GM12878 (cell line): ENCODE data around the gene TMEM135. TPM values are rescaled to one million over a fixed set of nuclear protein-coding genes. Genes with fewer than 3 reads are reported as not detected.
A peak's percentile ranks its signal among the peaks of the same experiment; 100 is the strongest.

Experiments used
- ATAC-seq: fragments of 200-7000 bp; cut with Tn5 transposase; 3 replicates; pipeline ENCODE4 v1.9.1; 2020; ENCODE audit warnings: mild to moderate bottlenecking, moderate library complexity
- BruUV-seq: library from RNA; stranded (reverse); fragments of 400-500 nt; replicated peaks from 2 replicates; lab custom pipeline; 2021; lab: Mats Ljungman, UMichigan
- CTCF ChIA-PET: fragments of 300-600 bp; sonication (Branson Sonifier 250); formaldehyde crosslinking; extraction: SDS; loops from one replicate; lab custom pipeline; 2021; ENCODE audit warnings: inconsistent platforms; lab: Yijun Ruan, JAX
- POLR2A ChIA-PET: fragments of 350-600 bp; formaldehyde crosslinking; extraction: SDS; loops from one replicate; lab custom pipeline; 2021; ENCODE audit warnings: inconsistent platforms; lab: Charles Lee
- RAD21 ChIA-PET: fragments of 300-600 bp; sonication (Branson Sonifier 250); formaldehyde crosslinking; loops from one replicate; lab custom pipeline; 2023; ENCODE audit warnings: antibody characterized with exemption; ENCODE audit not compliant: unreplicated experiment; lab: Charles Lee
- SMC1A ChIA-PET: fragments of 300-600 bp; sonication (Branson Sonifier 250); formaldehyde crosslinking; loops from one replicate; lab custom pipeline; 2023; ENCODE audit not compliant: unreplicated experiment, uncharacterized antibody; lab: Charles Lee
- DNase-seq: peaks from one replicate; pipeline ENCODE4 v3.0.0-alpha.2; 2011; ENCODE audit warnings: low read depth, low spot score
- FAIRE-seq: peaks from 3 replicates; lab custom pipeline; 2011; peaks lifted over from hg19 to GRCh38; lab: Jason Lieb, UNC
- H2AFZ ChIP-seq: 2 replicates; pipeline ENCODE4 v1.6.0; 2011; ENCODE audit warnings: low read depth, low read length, control low read depth; ENCODE audit not compliant: control insufficient read depth
- H3K27ac ChIP-seq: 2 replicates; pipeline ENCODE4 v1.5.1; 2011; ENCODE audit warnings: control low read depth; ENCODE audit not compliant: control insufficient read depth, insufficient read depth
- H3K27me3 ChIP-seq, 2 experiments: replicated peaks in 1 of 2; 2 replicates each; pipeline versions ENCODE4 v1.6.0 to v1.6.1; 2011; ENCODE audit warnings: low read length in 1 of 2; ENCODE audit not compliant: control insufficient read depth in 2 of 2, insufficient read depth in 2 of 2
- H3K36me3 ChIP-seq, 2 experiments: 2 replicates each; pipeline ENCODE4 v1.5.1; 2011; ENCODE audit warnings: low read length in 1 of 2; ENCODE audit not compliant: control insufficient read depth in 2 of 2, insufficient read depth in 2 of 2
- H3K4me1 ChIP-seq: 2 replicates; pipeline ENCODE4 v1.6.1; 2011; ENCODE audit warnings: mild to moderate bottlenecking, low read length, moderate library complexity, mixed read lengths; ENCODE audit not compliant: control insufficient read depth, insufficient read depth
- H3K4me2 ChIP-seq: 2 replicates; pipeline ENCODE4 v1.6.0; 2011; ENCODE audit warnings: control low read depth; ENCODE audit not compliant: control insufficient read depth, insufficient read depth
- H3K4me3 ChIP-seq: fragments of 200-600 bp; sonication (generic); 2 replicates; pipeline ENCODE4 v1.5.1; 2016
- H3K79me2 ChIP-seq: 2 replicates; pipeline ENCODE4 v1.6.0; 2011; ENCODE audit warnings: low read length; ENCODE audit not compliant: control insufficient read depth, insufficient read depth
- H3K9ac ChIP-seq: 2 replicates; pipeline ENCODE4 v1.8.0; 2011; ENCODE audit warnings: low read length, control low read depth, mixed read lengths; ENCODE audit not compliant: control insufficient read depth, insufficient read depth
- H3K9me3 ChIP-seq: replicated peaks from 3 replicates; pipeline ENCODE4 v1.5.1; 2011; ENCODE audit warnings: mild to moderate bottlenecking, low read length; ENCODE audit not compliant: control insufficient read depth, insufficient read depth
- H4K20me1 ChIP-seq: 2 replicates; pipeline ENCODE4 v1.6.0; 2011; ENCODE audit not compliant: control insufficient read depth, insufficient read depth
- BACH1 ChIP-seq: fragments of 450-650 bp; IDR thresholded peaks from 2 replicates; pipeline ENCODE4 v1.6.1; 2017; ENCODE audit warnings: mild to moderate bottlenecking, borderline replicate concordance
- CBX5 ChIP-seq: sonication (generic); IDR thresholded peaks from 2 replicates; pipeline ENCODE4 v1.6.1; 2016; ENCODE audit warnings: low read depth, moderate library complexity, mild to moderate bottlenecking, inconsistent platforms
- MLLT1 ChIP-seq: fragments of 450-650 bp; IDR thresholded peaks from 2 replicates; pipeline ENCODE4 v1.6.1; 2016; ENCODE audit warnings: mild to moderate bottlenecking
- NR2C2 ChIP-seq: IDR thresholded peaks from 2 replicates; pipeline ENCODE4 v1.6.1; 2011; ENCODE audit warnings: borderline replicate concordance, low read depth; ENCODE audit not compliant: control insufficient read depth, insufficient read length
- RFX5 ChIP-seq: IDR thresholded peaks from 2 replicates; pipeline ENCODE4 v1.6.1; 2011; ENCODE audit warnings: low read depth, low read length, improper control_type of control experiment
- RUNX3 ChIP-seq: IDR thresholded peaks from 2 replicates; pipeline ENCODE4 v1.6.1; 2012; ENCODE audit warnings: low read length, inconsistent platforms
- SPI1 ChIP-seq: IDR thresholded peaks from 2 replicates; pipeline ENCODE4 v1.6.1; 2011; ENCODE audit warnings: low read depth, mild to moderate bottlenecking, low read length, moderate library complexity, borderline replicate concordance; ENCODE audit not compliant: insufficient read depth
- USF2 ChIP-seq: IDR thresholded peaks from 2 replicates; pipeline ENCODE4 v1.6.1; 2011; ENCODE audit warnings: low read depth, low read length, improper control_type of control experiment, borderline replicate concordance
- WGBS: methylation state at CpG from one replicate; pipeline ENCODE4 v1.1.6; 2016; ENCODE audit warnings: low lambda C conversion rate; ENCODE audit not compliant: insufficient replicate concordance, insufficient coverage; ENCODE audit errors: missing lambda C conversion rate; 5-methylcytosine and 5-hydroxymethylcytosine counted together
- in situ Hi-C: fragments of 300-500 bp; cut with MboI; formaldehyde crosslinking; loops from 9 replicates; pipeline ENCODE4 v1.14.3; 2018; ENCODE audit warnings: mixed read lengths
- intact Hi-C: fragments of 100-400 bp; cut with micrococcal nuclease; formaldehyde crosslinking; loops from one replicate; pipeline ENCODE4 v1.14.2; 2022; ENCODE audit not compliant: unreplicated experiment
- polyA plus RNA-seq, 11 experiments: library from polyadenylated mRNA; depleted of rRNA in 4 of 11; unstranded in 6 of 11; stranded (reverse) in 5 of 11; fragments of >200 nt; fragmentation: Nextera tagmentation in 4 of 11; fragmentation: Illumina TruSeq in 1 of 11; extraction: Ambion mirVana in 4 of 11; extraction: Trizol in 1 of 11; gene quantifications; 1 replicate in 1 of 11; 2 replicates in 10 of 11; pipeline versions ENCODE4 v1.2.1 to v1.2.3, GENCODE V29; 2011 to 2016; ENCODE audit warnings: inconsistent platforms in 2 of 11, missing spikeins in 2 of 11, low read depth in 1 of 11
- total RNA-seq, 4 experiments: library from RNA; depleted of rRNA in 3 of 4; stranded (reverse); fragments of >200 nt in 3 of 4; fragmentation: Illumina TruSeq in 1 of 4; extraction: Trizol in 1 of 4; gene quantifications; 2 replicates each; pipeline versions ENCODE4 v1.2.1 to v1.2.3, GENCODE V29; 2013 to 2021
- TF ChIP-seq, protein P1 (sequence below), 3 experiments: IDR thresholded peaks in 2 of 3; conservative IDR thresholded peaks in 1 of 3; 2 replicates each; pipeline ENCODE4 v1.5.1; 2011; ENCODE audit warnings: low read depth in 3 of 3, low read length in 3 of 3, mild to moderate bottlenecking in 3 of 3, control low read depth in 2 of 3, moderate library complexity in 2 of 3, inconsistent platforms in 1 of 3, mixed read lengths in 1 of 3; ENCODE audit not compliant: control insufficient read depth in 2 of 3, insufficient read depth in 1 of 3; ENCODE audit errors: extremely low read depth in 1 of 3

The TMEM135 gene
- total and polyA plus RNA-seq, 10 of the 15 experiments (the other 5 are each of a cell fraction or from before 2014, with no cell fraction given), result 7.2 to 117 (median 12.9) TPM

GRCh38 chr11:87092567-87092966 is 54.8 kb downstream of the TMEM135 start:
- RAD21 ChIA-PET, result no interaction called here
- no peak for FAIRE-seq
- H3K36me3 ChIP-seq, result no peaks in the 10 kb centered on the region

DNA sequence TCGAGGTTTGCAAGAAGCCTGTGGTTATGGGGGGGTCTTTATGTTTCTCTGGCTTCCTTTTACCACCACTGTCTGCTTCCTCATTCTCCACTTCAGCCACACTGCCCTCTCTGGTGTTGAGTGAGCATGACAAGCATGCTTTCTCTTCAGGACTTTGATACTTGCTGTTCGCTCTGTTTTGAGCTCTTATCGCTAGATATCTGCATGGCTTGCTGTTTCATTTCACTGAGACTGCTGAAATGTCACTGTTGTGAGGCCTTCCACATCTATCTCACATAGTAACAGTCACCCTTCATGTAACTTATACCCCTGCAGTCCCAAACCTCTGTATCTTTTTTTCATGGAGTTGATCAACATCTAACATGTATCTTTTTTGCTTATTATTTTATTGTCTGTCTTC is 59.8 kb downstream of the TMEM135 start:
- H2AFZ ChIP-seq, result peak overlapping the region; percentile 24; the same call in 1 of the 2 replicates
- H4K20me1 ChIP-seq, result no peaks in the 10 kb centered on the region
- BruUV-seq, result no TSS peak
- ChIA-PET RAD21 (interaction anchor here (1.1 to 1.2 kb wide), 2 partner anchors 102 to 192 kb away, joined by 3 read pairs; no protein-coding TSS in a partner anchor), CTCF (interaction anchor here (0.7 to 2.0 kb wide), 25 partner anchors 9 to 203 kb away, joined by 3 to 18 read pairs (median 4); partner anchors contain the start of gene TMEM135), POLR2A (no interaction called here), SMC1A (interaction anchor here (1.0 to 2.0 kb wide), 4 partner anchors 21 to 158 kb away, joined by 3 to 6 read pairs (median 4); no protein-coding TSS in a partner anchor)
- no peaks in the 10 kb centered on the region for H3K36me3 ChIP-seq
- 0 out of 3 replicates have a peak, but pooled peaks cover 1% of the 10 kb centered on the region for H3K9me3 ChIP-seq
- H3K4me1 ChIP-seq, result no peaks in the 10 kb centered on the region
- FAIRE-seq (peak; percentile 7), ATAC-seq (peak; percentile 93), DNase-seq (no peak)
- intact Hi-C loops, result loop anchor here (5.0 kb wide), 1 partner anchor 195 kb away; no protein-coding TSS in a partner anchor
- no peak overlapping the region for H3K4me2 ChIP-seq
- in situ Hi-C loops, result no loop called here
- no peak overlapping the region for H3K9ac ChIP-seq
- no peak overlapping the region for H3K4me3 ChIP-seq
- no peaks in the 10 kb centered on the region for H3K27me3 ChIP-seq
- no peak overlapping the region for H3K27ac ChIP-seq
- H3K79me2 ChIP-seq, result no peaks in the 10 kb centered on the region
- 48% methylated on average over 3 of the region's 3 CpGs for WGBS
- no peak for TF ChIP-seq USF2
- TF ChIP-seq RFX5, result no peak
- TF ChIP-seq SPI1, result peak; percentile 38; the same call in 1 of the 2 replicates
- peak; percentile 26; the same call in 1 of the 2 replicates for TF ChIP-seq RUNX3
- TF ChIP-seq NR2C2, result no peak
- TF ChIP-seq MLLT1, result peak; percentile 78
- TF ChIP-seq, protein P1, sequence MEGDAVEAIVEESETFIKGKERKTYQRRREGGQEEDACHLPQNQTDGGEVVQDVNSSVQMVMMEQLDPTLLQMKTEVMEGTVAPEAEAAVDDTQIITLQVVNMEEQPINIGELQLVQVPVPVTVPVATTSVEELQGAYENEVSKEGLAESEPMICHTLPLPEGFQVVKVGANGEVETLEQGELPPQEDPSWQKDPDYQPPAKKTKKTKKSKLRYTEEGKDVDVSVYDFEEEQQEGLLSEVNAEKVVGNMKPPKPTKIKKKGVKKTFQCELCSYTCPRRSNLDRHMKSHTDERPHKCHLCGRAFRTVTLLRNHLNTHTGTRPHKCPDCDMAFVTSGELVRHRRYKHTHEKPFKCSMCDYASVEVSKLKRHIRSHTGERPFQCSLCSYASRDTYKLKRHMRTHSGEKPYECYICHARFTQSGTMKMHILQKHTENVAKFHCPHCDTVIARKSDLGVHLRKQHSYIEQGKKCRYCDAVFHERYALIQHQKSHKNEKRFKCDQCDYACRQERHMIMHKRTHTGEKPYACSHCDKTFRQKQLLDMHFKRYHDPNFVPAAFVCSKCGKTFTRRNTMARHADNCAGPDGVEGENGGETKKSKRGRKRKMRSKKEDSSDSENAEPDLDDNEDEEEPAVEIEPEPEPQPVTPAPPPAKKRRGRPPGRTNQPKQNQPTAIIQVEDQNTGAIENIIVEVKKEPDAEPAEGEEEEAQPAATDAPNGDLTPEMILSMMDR (IDR thresholded peaks at IDR 0.05 in 2 of 3, conservative IDR thresholded peaks at IDR 0.05 in 1 of 3; ENCODE audit: control insufficient read depth in 2 of 3, extremely low read depth in 1 of 3, insufficient read depth in 1 of 3, low read depth in 3 of 3, low read length in 3 of 3), result peak; percentile 64 to 78 (median 68)

More at GRCh38 chr11:87092567-87092966, 54.8 kb downstream of the TMEM135 start:
- SMC1A ChIA-PET, result interaction anchor here (1.0 kb wide), 2 partner anchors 11 to 17 kb away, joined by 3 read pairs; no protein-coding TSS in a partner anchor
- CTCF ChIA-PET, result no interaction called here
- intact Hi-C loops, result no loop called here
- Histone ChIP-seq H3K4me3 (no peak overlapping the region), H3K27ac (no peak overlapping the region), H3K79me2 (no peaks in the 10 kb centered on the region)
- no peak for DNase-seq
- TF ChIP-seq CBX5 (0 out of 2 replicates have a peak, but pooled peaks have one; percentile 30), BACH1 (no peak)
- TF ChIP-seq, all 136 proteins: peak for 1
- POLR2A ChIA-PET, result interaction anchor here (1.1 kb wide), 1 partner anchor 11 kb away, joined by 3 read pairs; no protein-coding TSS in a partner anchor
- Histone ChIP-seq H3K27me3 (no peaks in the 10 kb centered on the region), H3K9ac (no peak overlapping the region), H2AFZ (no peak overlapping the region), H3K9me3 (peaks cover 3% of the 10 kb centered on the region; the same call in 1 of the 3 replicates), H3K4me1 (no peaks in the 10 kb centered on the region), H4K20me1 (no peaks in the 10 kb centered on the region), H3K4me2 (no peak overlapping the region)
- no peak for ATAC-seq
- in situ Hi-C loops, result no loop called here
- no TSS peak for BruUV-seq
